ENCODE results near the gene PTPRB.

The PTPRB gene

DNA sequence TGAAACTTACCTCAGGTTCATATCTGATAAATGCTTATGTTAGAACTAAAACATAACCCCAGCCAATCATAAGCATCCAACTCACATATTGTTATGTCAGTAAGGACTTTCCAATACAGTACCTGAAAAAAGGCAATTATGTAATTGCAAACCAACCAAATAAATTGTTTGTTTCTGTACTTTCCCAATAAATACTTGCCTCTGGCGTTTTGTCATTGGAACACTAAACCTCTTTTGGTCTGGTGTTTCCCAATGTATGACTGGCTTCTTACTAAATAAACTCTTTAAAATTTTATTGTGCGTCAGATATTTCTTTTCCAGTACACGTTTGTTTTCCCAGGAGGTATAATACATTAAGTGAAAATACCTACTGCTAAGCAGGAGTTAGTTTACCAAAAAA is 6.7 kb upstream of the PTPRB start:
- DNase-seq (ENCODE audit: low spot score), result no peak

GRCh38 chr12:70641691-70642090 is 4.5 kb upstream of the PTPRB start:
- DNase-seq (ENCODE audit: low spot score), result no peak

- DNase-seq (ENCODE audit: low spot score), result no peak
These were observed 3.7 kb upstream of the PTPRB start for GRCh38 chr12:70640901-70641300.

GRCh38 chr12:70639535-70639934 is 2.3 kb upstream of the PTPRB start:
- DNase-seq (ENCODE audit: low spot score), result no peak

- no peak for DNase-seq (ENCODE audit: low spot score)
These were observed 1.6 kb upstream of the PTPRB start for GRCh38 chr12:70638639-70639360.

DNA sequence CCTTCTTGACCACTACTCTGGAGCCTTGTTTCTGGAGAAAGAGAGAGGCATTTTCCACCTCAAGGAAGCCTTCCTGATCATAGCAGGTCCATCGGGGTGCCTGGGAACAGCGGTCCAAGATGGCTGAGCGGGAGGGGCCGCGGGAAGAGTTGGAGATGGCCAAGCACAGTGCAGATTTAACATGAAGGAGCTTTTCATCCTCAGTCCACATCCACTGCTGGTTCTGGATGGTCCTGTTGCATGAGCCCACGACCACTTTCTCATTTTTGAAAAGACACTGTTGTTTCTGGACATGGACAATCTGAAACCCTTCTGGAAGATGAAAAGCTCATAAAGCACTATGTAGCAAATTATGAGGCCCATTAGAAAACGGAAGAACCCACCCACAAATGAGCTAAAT is 1.5 kb downstream of the PTPRB start:
- no peak for DNase-seq (ENCODE audit: low spot score)

DNA sequence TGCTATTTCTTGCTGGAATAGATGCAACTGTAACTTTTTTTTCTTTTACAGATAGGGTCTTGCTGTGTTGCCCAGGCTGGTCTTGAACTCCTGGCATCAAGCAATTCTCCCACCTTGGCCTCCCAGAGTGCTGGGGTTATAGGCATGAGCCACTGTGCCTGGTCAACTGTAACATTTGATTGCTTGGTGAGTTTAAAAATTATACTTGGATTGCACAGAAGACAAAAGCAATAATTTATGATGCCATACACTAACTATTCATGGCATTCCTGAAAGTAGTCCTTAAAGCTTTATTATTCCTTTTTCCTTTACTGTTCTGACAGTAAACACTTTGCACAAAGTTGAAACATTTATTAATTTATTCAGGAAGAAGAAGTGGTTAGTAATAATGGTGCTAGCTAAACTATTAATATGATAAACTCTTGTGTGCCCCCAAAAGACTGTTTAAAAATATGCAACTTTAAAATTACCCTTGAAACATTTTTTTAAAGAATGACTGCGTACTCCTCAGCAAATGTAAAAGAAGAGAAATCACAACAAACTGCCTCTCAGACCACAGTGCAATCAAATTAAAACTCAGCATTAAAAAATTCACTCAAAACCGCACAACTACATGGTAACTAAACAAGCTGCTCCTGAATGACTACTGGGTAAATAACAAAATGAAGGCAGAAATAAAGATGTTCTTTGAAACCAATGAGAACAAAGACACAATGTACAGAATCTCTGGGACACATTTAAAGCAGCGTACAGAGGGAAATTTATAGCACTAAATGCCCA is 8.3 kb downstream of the PTPRB start:
- no peak for DNase-seq (ENCODE audit: low spot score)

DNA sequence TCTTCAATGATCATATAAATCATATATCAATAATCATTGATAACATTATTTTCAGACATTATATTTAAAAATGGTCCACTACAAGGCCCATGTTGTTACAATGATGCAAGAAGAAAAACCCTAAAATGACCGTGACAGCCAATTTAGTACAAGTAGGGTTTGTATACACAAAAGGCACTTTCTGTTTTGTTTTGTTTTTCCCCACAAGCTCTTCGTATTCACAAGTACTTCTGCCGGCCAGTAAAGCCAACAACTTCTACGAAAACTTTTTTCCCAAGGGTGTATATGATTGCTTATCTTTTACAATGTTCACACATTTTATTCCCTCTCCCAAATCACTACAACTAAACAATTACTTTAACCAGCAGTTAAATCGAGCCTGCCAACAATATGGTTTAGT is 9.6 kb downstream of the PTPRB start:
- DNase-seq (ENCODE audit: low spot score), result no peak

GRCh38 chr12:70626180-70626579 is 11.0 kb downstream of the PTPRB start:
- DNase-seq (ENCODE audit: low spot score), result no peak

DNA sequence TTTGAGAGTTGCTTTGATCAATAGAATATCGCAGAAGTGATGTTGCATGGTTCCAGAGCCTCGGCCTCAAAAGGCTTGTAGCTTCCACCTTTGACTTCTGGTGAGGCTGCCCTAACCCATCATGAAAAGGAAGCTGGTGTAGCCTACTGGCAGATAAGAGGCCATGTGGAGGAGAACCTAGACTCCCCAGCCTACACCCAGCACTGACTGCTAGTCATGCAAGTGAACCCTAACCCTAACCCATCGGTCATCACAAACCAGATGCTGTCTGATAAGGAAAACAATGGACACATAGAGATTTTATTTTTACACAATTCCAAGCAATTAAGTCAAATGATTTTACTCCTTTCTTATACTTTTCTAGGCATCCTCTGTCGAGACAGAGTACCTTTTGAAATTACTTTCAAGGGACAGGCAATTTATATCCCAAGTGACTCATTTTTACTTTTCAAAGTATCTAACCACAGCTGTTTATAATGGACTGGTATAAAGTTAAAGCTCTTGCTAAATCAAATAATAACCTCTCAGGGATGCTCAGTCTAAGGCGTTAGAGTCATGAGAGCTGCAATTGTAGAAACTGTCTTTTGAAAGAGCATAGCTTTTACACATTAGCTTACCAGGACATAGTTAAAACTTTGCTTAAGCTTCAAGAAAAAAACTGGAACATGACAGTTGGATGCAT is 17.6 kb downstream of the PTPRB start:
- DNase-seq (ENCODE audit: low spot score), result no peak

DNA sequence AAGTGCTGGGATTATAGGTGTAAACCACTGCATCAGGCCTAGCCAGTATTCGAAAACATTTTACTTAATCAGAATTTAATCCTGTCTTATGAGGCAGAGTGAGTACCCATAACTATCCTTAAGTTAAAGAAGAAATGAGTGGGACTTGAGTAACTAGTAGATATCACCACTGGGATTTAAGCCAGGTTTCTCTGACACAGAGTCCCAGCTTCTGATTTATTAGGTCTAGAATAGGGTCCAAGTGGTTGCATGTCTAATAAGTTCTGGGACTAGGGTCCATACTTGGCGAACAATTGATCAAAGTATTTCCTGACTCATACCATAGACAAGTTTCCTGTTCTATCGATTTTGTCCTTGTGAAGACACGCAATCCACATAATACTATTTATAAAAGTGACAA is 18.9 kb downstream of the PTPRB start:
- no peak for DNase-seq (ENCODE audit: low spot score)

GRCh38 chr12:70617450-70617849 is 19.8 kb downstream of the PTPRB start:
- DNase-seq (ENCODE audit: low spot score), result no peak

DNA sequence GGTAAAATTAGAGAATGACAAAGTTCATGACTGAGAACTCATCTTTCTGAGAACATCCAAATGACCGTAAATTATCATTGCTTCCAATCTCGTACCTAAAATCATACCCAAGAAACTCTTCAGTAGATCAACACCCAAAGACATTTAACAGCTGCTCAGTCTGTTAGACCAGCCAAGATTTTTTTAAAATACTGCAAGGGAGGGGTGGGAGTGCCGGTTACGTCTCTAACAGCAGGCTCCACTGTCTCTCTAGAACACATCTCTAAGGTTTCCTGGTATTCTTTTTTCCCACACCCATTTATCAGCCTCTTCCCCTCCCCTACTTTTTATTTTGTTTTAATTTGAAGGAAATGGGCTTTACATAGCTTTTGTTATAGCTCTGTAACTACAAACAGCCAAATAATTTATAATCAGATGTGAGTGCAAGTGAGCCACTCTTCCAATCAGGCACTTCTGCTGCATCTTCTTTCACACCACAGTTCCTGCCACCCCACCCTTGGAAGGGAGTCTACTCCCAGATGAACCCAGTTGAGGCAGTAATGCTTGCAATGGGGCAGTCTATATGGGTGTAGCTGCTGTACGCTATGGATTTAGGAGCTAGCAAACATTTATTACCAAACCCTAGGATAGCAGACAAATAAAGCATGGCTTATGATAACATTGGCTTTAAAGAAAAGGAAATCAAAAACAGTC is 21.9 kb downstream of the PTPRB start:
- DNase-seq (ENCODE audit: low spot score), result no peak

DNA sequence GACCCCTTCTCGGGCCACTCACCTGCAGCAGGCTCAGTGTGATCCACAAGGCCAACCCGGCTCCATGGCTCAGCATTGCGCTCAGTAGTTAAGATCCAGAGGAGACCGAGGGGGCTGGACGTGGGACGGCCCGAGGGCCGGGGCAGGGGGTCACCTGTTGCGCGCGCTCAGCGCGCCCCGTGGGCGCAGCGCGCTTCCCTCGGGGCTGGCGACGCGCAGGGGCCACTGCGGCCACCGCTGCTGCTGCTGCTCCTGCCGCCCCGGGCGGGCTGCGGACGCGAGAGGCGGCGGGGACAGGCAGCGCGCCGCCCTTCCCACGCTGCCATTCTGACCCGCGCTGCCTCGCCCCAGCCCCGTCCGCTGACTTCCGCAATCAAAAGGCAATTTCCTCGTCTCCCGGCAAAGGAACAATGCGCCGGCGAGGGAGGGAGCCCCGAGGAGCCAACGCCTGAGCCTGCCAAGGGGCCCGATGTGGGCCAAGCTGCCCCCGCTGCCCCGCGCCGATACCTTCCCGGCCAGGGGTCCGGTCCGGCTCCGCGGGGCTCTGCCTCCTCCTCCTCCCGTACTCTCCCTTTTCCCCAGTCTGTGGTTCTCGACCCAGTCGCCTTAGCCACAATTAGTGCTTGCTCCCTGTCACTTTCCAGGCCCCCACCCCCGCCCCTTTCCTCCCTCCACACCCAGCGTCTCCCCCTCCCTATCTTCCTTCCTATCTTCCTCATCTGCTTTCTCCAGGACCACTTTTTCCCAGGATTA is 27.3 kb downstream of the PTPRB start:
- DNase-seq (ENCODE audit: low spot score), result no peak

- no peak for DNase-seq (ENCODE audit: low spot score)
These were observed 28.0 kb downstream of the PTPRB start for GRCh38 chr12:70609203-70609602.

- DNase-seq (ENCODE audit: low spot score), result no peak
These were observed 29.0 kb downstream of the PTPRB start for GRCh38 chr12:70608184-70608583.

DNA sequence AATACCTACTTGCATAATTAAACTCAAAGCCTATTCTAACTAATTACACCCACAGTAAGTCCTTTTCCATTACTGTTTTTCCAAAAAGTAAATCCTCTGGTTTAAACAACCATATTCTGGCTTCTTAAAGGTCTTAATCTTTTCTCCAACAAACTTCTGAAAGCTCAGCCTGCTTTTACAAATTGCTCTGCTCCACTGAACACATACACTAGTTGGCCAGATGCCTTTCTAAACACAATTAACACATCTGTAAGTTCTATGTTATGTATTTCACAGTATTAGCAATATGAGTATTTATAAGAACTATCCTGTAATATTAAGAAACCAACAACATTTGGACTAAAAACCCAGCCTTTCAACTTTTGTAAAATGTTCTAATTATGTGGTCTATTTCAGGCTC is 30.1 kb downstream of the PTPRB start:
- DNase-seq (ENCODE audit: low spot score), result no peak

DNA sequence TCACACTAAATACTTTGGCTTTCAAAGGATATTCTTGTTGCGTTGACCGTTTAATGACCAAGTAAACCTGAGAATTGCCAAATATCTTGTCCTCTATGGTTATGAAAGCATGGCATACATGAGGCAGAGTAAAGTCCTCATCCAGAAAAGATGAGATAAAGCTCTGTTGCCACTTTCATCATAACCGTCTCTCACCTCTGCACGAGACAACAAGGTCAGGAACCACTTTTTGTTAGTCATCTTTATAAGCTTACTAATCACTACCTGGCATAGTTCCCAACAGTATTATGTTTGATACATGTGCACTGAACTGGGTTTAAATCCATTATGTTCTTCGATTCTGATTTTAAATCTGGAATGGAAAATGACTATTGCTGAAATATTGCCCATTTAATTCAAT is 31.3 kb downstream of the PTPRB start:
- no peak for DNase-seq (ENCODE audit: low spot score)

DNA sequence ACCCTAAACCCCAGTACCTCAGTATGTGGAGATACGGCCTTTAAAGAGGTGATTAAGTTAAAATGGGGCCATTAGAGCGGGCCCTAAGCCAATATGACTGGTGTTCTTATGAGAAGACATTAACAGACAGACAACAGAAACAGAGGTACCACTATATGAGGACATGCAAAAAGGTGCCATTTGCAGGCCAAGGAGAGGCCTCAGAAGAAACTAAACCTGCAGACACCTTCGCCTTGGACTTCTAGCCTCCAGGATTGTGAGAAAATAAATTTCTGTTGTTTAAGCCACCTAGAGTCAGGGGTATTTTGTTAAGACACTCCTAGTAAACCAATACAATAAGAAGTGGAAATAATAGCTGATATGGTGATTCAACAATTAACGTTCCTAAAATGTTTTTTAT is 32.6 kb downstream of the PTPRB start:
- no peak for DNase-seq (ENCODE audit: low spot score)

GRCh38 chr12:70603044-70603443 is 34.2 kb downstream of the PTPRB start:
- DNase-seq (ENCODE audit: low spot score), result no peak

DNA sequence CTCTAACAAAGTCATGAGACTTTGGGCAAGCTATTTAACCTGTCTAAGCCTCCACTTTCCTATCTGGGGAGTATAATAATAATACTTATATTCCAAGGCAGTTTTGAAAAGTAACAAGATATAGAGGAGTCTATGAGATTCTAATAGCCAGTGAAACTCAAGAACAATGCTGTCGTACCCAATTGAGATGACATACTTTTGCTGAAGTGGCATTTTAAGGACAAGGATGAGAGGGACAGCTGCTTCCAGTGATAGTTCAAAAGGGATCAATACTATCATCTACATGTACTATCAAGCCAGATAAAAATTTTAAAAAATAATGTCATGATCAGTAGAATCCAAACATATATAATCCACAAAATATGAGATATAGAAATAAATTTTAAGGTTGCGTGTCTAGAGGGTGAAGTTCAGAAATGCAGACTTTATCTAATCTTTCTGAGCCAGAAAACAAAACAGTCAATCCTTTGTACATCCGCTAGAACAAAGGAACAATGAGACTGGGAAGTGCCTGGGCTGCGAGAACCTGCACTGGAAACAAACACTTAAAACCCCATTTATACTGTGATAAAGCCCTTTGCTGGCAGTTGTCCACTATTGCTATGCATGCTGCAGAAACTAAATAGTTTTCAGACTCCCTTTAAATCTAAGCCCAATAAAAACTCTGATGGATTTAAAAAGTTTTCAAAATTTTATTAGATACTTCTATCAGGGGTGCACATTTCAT is 38.6 kb downstream of the PTPRB start:
- DNase-seq (ENCODE audit: low spot score), result no peak

Measured in CD4-positive, alpha-beta T cell treated with Interleukin-15 for 4 hours (primary cell).